GM03348 (cell line): ENCODE measurements around the gene TSPAN18.
A peak's percentile ranks its signal among the peaks of the same experiment; 100 is the strongest.

ENCODE experiments used
- DNase-seq: peaks from one replicate; pipeline ENCODE4 v3.0.0; 2012; ENCODE audit warnings: low spot score

The TSPAN18 gene

GRCh38 chr11:44889266-44889665 is 162.5 kb downstream of the TSPAN18 start:
- DNase-seq, result peak; percentile 72

DNA sequence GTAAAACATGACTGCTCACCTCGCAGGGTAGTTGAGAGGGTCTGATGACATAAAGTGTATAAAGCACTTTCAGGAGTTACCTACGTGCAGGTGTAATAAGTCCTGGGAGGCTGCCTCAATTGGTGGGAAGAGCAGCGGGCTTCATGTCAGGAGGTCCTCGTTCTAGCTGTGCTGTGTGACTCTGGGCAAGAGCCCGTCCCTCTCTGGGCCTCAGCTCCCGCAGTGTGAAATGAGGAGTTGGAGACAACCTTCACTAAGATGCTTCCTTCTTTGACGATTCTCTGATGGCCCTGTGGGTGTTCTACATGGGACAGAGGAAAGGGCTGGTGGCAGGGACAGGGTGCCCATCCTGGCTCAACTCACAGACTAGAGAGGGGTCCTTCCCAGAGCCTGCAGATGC is 166.1 kb downstream of the TSPAN18 start:
- DNase-seq, result no peak

DNA sequence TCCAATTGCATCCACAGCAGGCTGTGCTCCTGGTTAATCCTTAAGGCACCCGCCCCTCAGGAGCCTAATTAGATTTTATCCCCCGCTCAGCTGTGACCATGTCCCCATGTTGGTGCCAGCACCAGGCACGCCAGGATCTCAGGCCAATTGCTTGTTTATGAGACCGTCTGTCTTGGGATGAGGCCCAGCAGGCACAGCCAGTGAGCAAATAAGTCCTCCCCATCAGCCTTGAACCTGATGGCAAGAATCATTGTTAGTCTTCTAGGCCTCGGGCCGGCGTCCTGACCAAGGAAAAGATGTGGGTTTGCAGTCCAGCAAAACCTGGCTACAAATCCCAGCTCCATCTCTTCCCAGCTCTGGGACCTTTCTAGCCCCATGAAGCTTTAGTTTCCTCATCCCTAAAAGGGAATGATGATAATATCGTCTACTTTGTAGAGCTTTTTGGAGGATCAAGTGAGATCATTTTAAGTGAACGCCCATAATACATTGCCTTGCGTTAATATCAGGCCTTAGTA is 166.6 kb downstream of the TSPAN18 start:
- DNase-seq, result no peak

DNA sequence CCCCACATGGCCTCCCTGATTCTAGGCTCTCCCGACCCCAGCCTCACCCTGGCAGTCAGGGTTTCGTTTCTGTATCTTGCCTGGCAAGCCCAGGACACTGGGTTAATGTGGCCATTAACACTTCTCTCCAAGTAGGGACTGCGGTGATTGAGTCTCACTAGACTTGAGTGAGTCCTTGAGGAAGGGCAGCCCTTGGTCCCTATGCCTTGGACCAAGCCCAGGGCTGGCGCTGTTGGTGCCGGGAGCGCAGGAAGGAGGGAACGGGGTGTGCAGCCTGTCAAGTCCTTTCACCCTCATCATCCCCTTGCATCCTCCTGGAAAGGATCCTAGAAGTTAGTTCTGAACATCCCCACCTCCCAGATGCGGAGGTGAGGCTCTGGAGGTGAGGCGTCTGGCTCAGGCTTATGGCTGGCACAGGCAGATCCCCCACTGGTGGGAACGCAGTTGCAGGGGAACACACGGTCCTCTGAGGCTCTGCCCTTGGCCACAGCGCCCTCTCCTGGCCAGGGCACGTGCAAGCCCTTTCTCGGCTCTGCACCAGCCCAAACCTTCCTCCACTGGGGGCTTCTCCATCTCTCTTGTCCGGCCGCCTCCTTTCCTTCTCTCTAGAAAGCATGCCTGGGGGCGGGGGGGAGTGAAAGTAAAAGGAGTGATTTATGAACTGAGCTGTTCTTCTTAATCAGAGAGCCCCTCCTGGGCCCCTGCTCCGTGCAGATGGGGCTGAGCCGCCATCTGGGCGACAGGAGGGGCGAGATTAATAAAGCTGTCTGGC is 167.3 kb downstream of the TSPAN18 start:
- peak; percentile 92 for DNase-seq

- DNase-seq, result peak; percentile 71
Measured at GRCh38 chr11:44899959-44900358, 173.2 kb downstream of the TSPAN18 start.

GRCh38 chr11:44901120-44901633 is 174.4 kb downstream of the TSPAN18 start:
- no peak for DNase-seq

DNA sequence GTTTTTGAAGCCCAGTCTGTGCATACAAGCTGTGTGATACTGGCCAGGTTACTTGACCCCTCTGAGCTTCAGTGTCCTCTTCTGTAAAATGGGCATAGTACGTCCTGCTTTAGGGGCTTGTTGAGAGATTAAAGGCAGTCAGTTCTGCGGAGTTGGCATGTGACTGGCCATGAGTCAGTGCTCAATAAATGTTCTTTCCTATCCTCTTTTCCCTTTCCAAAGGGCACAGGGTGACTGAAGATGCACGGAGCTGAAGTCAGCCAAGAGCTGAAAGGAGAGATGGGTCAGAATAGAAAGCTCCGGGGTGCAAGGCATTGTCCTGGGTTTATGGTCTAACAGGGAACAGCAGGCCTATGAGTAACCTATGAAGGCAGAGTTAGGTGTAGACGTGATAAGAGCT is 175.0 kb downstream of the TSPAN18 start:
- no peak for DNase-seq

DNA sequence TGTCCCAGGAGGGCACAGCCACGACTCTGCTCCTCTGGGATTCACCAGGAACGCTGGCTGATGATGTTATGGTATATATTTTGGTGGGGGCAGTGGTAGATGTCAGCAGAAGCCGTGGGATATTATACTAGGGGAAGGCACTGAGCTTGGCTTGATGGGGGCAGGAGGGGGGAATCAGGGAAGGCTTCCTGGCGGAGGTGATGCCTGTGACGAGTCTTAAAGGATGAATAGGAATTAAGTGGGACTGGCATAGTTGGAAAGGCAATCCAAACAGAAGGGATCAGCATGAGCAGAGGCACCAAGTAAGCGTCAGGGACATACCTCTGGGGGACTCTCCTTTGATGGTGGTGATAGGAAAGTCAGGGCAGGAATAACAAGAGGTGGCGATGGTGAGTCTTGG is 176.3 kb downstream of the TSPAN18 start:
- DNase-seq, result no peak

DNA sequence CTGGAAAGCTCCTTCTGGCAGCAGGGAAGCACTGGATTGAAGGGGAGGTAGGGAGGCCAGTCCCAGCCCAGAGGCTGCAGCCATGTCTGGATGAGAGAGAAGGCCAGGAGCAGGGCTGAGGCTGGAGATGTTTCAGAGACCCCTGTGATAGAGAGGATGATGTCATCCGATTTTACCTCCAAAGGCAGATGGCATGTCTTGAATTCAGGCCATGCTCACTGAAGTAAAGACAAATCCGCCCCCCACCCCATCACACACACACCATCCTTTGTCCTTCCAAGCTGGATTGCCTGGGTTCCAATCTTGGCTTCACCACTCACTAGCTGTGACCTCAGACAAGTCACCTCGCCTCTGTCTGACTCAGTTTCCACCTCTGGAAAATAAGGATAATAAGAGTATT is 176.8 kb downstream of the TSPAN18 start:
- no peak for DNase-seq

DNA sequence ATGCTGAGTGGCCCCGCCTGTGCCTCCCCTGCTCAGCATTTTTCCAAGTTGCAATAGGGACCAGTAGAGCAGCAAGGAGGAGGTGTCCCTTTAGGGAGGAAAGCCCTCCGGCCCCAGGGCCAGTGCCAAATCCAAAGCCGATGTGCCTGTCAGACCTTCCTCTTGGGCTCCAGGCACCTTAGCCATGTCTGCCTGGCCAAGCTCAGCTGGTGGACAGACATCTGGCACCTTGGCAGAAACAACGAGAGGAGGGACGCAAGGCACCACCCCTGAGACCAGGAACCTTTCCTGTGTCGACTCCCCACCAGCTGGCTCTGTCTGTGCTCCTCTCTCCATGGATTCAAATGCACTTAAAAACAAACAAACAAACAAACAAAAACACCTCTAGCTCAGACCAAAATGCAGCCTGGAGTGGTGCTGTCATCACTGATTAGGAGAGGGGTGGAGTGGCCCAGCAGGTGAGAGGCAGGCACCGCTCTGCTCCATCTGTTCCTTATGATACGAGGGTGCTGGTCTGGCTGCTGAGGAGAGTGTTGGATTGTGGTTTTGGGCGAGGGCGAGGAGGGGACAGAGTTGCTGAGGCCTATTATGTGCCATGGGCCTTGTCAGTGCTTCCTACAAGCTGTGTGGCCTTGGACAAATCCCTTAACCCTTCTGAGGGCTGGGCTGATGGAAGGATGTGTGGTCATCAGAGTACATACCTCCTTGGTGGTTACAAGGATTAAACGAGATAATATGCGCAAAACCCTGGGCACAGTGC is 177.7 kb downstream of the TSPAN18 start:
- no peak for DNase-seq

- DNase-seq, result no peak
Measured at GRCh38 chr11:44905131-44905866, 178.5 kb downstream of the TSPAN18 start.

DNA sequence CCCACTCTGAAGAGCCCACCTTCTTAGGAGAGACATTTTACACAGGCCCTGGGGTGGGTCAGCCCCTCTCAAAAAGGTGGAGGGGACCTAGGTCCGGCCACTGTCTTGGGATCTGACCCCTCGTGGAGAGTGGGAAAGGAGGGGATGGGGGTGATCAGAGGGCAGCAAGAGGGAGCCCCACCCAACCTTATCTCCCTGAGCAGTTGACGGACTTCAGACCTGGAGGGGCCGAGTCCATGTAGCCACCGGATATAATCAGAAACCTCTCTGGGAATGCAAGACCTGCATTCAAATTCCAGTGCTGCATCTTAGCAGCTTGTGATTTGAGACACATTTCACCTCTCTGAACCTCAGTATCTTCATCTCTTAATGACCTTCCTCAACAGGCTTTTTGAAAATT is 179.9 kb downstream of the TSPAN18 start:
- no peak for DNase-seq

DNA sequence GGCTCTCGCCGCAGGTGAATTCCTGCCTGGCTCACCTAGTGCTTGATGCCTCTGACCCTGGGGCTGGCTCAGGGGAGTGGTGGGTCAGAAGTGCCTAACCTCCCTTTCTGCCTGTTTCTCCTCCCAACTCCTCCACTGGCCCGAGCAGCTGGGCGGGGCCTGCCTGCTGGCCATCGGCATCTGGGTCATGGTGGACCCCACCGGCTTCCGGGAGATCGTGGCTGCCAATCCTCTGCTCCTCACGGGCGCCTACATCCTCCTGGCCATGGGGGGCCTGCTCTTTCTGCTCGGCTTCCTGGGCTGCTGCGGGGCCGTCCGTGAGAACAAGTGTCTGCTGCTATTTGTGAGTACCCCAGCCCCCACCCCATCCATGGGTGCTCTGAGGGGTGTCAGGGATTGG is 182.8 kb downstream of the TSPAN18 start:
- DNase-seq, result no peak

GRCh38 chr11:44910591-44910990 is 183.8 kb downstream of the TSPAN18 start:
- DNase-seq, result no peak

DNA sequence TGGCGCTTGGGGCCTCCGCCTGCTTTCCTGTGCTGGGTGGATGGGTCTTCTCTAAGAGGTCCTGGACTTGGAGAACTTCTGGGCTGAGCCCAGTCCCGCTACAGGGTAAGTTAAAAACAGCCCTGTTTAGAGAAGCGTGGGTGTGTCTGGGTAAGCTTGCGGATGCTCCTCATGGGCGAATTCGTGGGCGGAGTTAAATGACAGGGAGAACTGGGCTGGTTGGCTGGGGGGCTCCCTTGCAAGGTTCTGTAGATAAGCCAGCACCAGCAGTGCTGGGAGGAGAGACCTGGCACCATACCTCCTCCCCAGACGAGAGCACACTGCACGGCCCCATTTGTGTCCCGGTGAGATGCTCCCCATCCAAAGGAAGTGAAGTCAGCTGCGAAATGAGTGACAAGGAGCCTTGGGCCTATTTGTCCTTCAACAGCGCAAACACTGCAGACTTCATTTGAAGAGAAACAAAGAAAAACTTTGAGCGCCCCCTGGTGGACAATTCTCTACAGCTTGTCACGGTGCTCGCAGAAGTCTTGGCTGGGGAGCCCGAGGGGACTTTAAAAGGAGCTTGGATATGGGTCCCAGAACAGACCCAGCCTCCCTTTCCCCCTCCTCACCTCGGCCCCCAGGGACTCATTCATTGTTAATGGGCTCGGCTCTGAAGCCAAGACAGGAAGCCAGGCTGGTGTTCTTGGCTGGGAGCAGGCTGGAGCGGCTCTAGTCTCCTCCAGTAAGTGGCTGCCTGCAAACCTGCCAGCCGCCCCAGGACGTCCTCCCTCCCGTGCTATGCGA is 184.5 kb downstream of the TSPAN18 start:
- DNase-seq, result peak; percentile 89

DNA sequence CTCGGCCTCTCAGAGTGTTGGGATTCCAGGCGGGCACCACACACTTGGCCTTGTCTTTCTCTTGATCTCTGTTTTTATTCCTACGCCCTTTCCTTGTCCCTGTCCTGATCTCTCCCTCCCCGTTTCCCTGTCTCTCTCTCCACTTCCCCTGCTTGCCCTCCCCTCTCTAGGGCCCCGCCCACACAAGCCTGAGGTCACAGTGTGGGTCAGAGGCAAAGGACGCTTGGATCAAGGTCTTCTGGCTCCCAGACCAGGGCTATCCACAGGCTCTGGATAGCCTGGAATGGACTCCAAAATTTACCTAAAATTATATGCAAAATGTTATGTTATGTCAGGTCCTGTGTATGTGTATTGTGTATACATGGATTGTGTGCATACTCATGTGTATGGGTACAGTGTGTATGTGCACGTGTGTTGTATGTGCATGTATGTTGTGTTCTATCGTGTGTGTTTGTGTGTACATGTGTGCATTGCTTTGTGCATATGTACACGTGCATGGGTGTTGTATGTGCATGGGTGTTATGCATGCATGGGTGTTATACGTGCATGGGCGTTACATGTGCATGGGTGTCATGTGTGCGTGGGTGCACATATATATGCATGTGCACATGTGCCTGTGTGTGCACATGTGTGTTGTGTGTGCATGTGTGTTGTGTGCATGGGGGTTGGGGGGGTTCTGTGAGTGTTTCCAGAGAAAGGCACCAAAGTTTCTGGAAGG is 185.7 kb downstream of the TSPAN18 start:
- DNase-seq, result no peak

GRCh38 chr11:44913502-44913901 is 186.7 kb downstream of the TSPAN18 start:
- DNase-seq, result no peak

DNA sequence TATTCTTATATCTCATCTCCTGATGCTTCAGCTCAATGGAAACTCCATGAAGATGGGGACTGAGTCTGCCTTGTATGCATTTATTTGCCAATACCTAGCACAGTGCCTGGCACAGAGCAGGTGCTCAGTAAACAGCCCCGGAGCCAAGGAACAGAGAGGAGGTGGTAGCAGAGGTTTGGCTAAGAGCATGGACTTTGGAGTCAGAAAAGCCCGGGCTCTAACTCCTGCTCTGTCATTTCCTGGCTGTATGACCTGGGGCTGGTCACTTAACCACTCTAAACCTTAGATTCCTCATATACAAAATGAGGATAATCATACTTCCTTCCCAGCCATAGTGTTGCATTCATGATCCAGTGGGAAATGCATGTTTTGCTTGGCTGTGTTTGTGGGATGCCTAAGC is 187.3 kb downstream of the TSPAN18 start:
- DNase-seq, result no peak

GRCh38 chr11:44915004-44915403 is 188.2 kb downstream of the TSPAN18 start:
- no peak for DNase-seq

- DNase-seq, result no peak
Measured at GRCh38 chr11:44915621-44916020, 188.9 kb downstream of the TSPAN18 start.

DNA sequence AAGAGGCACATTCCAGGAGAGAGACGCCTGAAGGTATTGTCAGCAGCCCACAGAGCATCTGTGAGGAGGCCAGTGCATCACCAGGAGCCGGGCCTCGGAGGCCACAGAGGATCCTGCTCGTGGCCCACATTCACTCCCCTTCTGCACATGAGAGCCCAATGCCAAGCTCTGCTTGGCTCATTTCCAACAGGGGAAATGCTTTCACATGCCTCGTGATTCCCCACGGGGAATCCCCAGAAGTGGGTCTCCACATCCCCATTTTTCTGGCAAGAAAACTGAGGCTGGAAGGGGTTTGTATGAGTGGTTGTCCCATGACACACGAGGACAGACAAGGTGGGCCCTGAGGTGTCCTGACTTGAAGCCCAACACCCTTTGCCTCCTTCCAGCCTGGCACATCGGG is 189.6 kb downstream of the TSPAN18 start:
- no peak for DNase-seq
